NCI-H1930 (cell line): ENCODE data around the gene NUP37.
A peak's percentile ranks its signal among the peaks of the same experiment; 100 is the strongest.
"Not testable (repeated sequence)": the region's sequence is repeated elsewhere in the genome, so short reads cannot be mapped to it uniquely, and the experiment has no call there.

ENCODE experiments used
- DNase-seq, 2 experiments: peaks; one replicate each; lab custom pipeline; 2025; lab: John Stamatoyannopoulos, UW

Gene NUP37, protein sequence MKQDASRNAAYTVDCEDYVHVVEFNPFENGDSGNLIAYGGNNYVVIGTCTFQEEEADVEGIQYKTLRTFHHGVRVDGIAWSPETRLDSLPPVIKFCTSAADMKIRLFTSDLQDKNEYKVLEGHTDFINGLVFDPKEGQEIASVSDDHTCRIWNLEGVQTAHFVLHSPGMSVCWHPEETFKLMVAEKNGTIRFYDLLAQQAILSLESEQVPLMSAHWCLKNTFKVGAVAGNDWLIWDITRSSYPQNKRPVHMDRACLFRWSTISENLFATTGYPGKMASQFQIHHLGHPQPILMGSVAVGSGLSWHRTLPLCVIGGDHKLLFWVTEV

DNA sequence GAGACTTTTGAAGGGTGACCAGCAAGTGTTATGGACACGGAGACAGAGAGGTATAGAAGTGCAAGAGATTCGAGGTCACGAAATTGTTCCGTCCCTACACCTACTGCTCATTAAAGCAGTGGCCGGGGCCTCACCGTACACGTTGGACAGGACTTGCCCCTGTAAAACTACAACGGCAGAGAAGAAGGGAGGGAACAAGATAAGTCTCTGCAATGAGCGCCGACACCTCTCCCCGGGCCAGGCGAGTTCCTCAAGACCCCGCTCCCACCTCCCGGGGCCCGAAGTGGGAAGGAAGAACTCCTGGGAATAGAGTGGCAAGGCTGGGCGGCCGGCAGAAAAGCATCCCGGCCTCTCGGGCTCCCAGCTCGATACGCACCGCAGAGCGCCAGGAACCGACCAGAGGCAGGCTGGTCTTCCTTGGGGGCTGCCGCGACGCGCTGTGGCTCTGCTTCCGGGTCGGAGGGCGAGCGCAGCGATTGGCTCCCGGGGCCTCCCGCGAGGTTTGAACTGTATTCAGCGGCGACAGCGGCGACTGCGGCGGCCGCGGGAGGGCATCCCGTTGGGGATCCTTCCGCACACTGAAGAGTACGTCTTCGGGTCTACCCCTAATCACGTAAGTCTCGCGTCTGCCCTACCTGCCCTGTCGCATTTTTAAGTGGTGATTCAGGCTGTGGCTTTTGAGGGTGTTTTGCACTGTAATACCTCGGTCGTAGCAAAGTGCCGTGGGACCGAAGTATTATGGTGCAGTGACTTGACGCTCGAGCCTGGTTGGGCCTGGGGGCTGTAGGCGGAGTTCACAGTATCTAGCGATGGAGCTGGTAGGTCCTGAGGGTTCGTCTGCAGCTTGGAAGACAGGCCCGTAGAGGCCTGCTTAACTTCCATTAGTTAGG, at the start of gene NUP37, which contains the start of gene PARPBP:
Gene NUP37, minus strand, starts transcription at position 441 of the 890 bp plus-strand sequence. CDS start 1,596 bp downstream, outside the sequence.
Gene PARPBP, plus strand, starts transcription at position 510 of the 890 bp plus-strand sequence. CDS start 3,706 bp downstream, outside the sequence.
- DNase-seq, result peak; percentile 74 to 82

DNA sequence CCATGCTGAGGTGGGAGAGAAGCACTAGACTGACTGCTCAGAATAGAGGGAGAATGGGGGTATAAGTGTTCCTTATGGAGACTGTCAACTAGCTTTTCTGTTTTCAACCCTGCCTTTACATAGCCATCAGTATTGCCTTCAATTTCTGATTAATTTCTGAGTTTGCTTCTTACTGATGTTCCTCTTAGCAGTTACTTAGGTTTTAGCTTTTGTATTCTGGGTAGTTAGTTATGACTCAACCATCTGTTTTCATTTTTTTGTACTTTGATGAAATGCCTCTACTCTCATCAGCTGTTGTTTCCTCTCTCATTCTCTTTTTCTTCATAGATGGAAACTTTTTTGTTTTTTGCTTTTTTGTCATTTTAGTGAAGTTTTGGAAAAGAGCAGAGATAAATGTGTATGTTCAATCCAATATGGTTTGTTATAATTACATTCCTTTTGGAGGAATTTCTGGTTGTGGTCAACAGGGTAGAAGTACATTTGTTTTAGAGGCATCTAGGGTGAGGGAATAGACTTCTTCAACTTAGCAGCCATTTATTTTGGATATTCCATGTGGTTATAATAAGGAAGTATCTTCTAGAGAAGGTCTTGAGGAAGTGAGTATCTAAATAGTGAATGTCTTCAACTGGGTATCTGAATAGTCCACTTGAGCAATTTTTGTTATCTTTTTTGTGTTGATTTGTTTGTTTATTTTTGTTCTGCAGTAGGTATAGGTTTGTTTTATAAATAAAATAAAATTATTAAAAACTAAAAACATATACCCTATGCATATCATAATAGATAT, 48.1 kb upstream of the NUP37 start:
- no peak for DNase-seq

DNA sequence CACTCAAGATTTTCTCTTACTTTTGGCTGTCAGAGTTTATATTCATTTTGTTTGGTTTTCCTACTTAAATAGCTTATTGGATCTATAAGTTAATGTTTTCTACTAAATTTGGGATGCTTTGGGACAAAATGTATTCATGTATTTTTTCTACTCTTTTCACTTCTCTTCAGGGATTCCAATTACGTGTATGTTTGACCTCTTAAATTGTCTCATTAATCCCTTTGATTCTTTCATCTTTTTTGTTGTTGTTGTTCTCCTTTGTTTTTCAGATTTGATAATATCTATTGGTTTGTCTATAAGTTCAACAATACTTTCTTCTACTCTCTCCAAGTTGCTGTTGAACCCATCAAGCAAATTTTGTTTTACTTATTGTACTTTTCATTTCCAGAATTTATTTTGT, 43.5 kb upstream of the NUP37 start:
- DNase-seq, result no peak

DNA sequence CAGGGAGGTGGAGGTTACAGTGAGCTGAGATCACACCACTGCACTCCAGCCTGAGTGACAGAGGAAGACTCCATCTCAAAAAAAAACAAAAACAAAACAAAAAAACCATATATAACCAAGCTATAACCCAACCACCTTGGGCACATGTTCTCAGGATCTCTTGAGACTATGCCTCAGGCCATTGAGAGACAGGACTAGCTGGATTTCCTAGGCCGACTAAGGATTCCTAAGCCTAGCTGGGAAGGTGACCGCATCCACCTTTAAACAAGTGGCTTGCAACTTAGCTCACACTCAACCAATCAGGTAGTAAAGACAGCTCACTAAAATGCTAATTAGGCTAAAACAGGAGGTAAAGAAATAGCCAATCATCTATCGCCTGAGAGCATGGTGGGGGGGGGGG, 35.3 kb upstream of the NUP37 start:
- not testable (repeated sequence) for DNase-seq

DNA sequence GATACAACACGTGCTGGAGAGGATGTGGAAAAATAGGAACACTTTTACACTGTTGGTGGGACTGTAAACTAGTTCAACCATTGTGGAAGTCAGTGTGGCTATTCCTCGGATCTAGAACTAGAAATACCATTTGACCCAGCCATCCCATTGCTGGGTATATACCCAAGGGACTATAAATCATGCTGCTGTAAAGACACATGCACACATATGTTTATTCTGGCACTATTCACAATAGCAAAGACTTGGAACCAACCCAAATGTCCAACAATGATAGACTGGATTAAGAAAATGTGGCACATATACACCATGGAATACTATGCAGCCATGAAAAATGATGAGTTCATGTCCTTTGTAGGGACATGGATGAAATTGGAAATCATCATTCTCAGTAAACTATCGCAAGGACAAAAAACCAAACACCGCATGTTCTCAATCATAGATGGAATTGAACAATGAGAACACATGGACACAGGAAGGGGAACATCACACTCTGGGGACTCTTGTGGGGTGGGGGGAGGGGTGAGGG, 27.2 kb upstream of the NUP37 start:
- not testable (repeated sequence) for DNase-seq

DNA sequence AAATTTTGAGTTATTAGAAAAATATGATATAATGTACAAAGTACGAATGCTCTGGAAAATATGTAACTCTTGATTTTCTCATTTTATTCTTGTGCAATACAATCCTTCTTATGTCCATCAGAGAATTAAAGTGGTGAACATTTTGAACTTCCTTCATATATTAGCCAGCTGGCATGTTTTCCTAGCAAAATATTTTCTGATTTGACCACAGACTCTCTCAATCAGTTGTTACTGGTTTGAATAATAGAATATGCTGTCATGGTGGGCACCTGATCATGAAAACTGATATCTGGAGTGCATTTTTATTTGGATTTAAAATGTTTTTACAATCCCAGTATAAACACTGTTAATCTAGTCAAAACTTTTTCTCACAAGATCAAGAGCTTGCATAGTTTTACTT, 24.3 kb upstream of the NUP37 start:
- no peak for DNase-seq

DNA sequence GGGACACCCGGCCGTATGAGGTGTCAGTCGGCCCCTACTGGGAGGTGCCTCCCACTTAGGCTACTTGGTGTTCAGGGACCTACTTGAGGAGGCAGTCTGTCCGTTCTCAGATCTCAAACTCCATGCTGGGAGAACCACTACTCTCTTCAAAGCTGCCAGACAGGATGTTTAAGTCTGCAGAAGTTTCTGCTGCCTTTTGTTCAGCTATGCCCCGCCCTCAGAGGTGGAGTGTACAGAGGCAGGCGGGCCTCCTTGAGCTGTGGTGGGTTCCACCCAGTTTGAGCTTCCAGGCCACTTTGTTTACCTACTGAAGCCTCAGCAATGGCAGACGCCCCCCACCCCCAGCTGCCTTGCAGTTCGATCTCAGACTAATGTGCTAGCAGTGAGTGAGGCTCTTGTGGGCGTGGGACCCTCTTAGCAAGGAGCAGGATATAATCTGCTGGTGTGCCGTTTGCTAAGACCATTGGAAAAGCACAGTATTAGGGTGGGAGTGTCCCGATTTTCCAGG, 23.0 kb upstream of the NUP37 start:
- DNase-seq, result not testable (repeated sequence)

DNA sequence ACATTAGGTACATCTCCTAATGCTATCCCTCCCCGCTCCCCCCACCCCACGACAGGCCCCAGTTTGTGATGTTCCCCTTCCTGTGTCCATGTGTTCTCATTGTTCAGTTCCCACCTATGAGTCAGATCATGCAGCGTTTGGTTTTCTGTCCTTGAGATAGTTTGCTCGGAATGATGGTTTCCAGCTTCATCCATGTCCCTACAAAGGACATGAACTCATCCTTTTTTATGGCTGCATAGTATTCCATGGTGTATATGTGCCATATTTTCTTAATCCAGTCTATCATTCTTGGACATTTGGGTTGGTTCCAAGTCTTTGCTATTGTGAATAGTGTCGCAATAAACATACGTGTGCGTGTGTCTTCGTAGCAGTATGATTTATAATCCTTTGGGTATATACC, 17.7 kb upstream of the NUP37 start:
- not testable (repeated sequence) for DNase-seq

DNA sequence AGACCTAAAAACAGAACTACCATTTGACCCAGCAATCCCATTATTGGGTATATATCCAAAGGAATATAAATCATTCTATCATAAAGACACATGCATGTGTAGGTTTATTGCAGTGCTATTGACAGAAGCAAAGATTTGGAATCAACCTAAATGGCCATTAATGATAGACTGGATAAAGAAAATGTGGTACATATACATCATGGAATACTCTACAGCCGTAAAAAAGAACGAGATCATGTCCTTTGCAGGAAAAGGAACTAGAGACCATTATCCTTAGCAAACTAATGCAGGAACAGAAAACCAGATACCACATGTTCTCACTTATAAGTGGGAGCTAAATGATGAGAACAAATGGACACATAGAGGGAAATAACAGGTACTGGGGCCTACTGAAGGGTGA, 11.5 kb upstream of the NUP37 start:
- not testable (repeated sequence) for DNase-seq

DNA sequence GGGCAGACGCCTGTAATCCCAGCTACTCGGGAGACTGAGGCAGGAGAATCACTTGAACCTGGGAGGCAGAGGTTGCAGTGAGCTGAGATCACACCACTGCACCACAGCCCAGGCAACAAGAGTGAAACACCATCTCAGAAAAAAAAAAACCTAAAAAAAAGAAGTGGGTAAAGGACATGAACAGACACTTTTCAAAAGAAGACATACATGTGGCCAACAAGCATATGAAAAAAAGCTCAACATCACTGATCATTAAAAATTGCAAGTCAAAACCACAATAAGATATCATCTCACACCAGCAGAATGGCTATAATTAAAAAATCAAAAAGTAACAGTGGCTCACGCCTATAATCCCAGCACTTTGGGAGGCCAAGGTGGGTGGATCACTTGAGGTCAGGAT, 10.8 kb upstream of the NUP37 start:
- DNase-seq, result not testable (repeated sequence)

DNA sequence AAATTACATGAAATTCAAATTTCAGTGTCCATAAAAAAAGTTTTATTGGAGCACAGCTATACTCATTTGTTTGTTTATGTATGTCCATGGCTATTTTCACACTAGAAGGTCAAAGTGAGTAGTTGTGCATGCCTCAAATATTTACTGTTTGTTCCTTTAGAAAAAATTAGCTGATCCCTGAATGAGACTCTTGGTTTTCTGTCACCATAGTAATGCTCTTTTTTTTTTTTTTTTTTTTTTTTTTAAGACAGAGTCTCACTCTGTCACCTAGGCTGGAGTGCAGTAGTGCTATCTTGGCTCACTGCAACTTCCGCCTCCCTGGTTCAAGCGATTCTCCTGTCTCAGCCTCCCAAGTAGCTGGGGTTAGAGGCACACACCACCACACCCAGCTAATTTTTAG, 1.4 kb upstream of the NUP37 start:
- not testable (repeated sequence) for DNase-seq

DNA sequence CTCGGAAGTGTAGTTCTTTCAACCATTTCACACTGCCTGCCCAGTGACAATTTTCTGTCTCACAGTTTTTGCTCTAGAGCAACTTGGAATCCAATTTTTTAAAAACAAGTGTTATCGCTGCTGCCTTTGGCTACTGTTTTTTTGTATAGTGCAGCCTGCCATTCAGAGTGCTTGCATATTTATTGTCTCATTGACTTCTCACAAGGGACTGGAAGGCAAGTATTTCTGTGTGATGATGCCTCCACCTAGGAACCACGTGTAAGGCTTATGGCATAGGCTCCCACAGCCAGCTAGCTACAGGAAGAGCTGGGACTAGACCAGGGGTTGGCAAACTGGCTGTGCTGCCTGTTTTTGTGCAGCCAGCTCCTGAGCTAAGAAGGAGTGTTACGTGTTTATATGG, 972 bp upstream of the NUP37 start:
- no peak for DNase-seq

DNA sequence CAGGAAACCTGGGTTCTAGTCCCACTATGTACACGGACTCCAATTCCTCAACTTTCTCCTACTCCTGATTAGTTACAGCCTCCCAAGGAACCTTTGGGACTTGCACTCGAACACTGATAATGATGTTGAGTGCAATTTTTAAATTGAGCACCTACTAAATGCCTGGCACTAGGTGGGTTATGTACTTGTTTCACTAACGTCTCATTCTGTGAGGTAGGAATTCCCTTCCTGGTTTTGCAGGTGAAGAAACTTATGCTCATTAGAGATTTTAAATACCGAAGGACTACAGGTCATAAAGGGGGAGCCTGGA, 605 bp upstream of the NUP37 start:
- no peak for DNase-seq

DNA sequence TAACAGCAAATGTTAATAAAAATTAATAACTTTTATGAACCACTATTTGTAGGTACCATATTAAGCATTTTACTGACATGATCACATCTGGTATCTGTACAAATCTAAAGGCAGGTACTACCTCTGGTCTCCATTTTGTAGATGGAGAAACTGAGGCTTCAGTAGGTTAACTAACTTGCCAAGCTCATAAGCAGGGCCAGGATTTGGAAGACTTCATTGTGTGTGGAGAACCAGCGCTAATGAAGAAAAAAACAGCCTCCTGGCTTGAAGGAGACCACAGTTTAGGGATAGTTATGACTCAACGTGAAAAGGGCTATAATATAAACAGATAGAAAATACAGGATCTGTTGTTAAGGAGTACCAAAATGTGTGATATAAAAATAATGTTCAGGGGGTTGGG, 1.0 kb downstream of the NUP37 start:
- DNase-seq, result no peak

DNA sequence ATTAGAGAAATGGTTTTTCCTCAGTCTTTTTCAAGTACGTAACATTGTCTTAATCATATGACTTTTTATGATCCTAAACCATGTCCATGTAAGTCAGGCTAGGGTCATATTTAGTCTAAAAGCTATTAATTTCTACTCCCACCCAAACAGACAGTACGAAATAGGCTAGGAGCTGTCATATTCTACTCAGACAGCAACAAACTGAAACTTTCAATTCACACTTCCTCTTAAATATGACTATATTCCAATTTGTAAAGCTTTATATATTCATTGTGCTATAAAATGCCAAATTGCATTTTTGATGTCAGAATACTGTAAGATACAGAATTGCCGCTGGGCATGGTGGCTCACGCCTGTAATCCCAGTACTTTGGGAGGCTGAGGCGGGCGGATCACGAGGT, 3.5 kb downstream of the NUP37 start:
- DNase-seq, result no peak

DNA sequence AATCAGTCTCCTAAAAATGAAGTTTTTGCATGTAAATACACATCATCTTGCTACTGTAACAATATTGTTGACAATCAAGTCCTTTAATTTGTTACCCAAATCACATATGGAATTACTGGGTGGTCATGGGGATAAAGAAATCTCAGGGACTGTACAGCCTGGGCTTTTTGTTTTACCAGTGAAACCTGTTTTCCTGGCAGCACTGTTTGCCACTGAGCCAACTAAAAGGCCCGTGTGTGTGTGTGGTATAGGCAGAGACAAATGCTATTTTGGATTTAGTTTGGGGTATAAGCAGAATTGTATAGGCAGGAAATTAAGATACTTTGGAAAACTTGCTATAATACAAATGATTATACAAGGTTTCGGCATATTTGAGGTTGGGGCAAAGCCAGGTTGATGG, 5.7 kb downstream of the NUP37 start:
- no peak for DNase-seq

DNA sequence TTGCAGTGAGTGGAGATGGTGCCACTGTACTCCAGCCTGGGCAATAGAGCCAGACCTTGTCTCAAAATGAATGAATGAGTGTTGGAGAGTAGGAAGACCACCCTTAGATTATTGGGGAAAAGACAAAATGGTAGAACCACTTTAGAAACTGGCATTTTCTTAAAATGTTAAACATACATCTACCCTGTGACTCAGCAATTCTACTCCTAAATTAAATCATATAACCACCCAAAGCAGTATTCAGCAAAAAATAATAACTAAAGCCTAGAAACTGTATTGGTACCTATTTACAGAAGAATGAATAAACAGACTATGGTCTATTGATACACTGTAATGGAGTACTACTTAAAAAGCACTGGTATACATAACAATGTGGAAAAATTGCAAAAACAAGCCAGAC, 9.1 kb downstream of the NUP37 start:
- DNase-seq, result no peak

DNA sequence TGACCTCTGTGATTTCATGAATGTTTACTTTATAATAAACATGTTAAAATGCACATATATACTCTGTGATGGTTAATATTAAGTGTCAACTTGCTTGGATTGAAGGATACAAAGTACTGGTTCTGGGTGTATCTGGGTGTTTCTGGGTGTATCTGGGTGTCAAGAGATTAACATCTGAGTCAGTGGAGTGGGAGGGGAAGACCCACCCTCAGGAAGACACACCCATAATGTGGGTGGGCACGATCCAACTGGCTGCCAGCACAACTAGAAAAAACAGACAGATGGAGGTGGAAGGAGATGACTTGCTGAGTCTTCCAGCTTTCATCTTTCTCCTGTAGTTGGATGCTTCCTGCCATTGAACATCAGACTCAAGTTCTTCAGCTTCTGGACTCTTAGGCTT, 11.9 kb downstream of the NUP37 start:
- DNase-seq, result no peak

DNA sequence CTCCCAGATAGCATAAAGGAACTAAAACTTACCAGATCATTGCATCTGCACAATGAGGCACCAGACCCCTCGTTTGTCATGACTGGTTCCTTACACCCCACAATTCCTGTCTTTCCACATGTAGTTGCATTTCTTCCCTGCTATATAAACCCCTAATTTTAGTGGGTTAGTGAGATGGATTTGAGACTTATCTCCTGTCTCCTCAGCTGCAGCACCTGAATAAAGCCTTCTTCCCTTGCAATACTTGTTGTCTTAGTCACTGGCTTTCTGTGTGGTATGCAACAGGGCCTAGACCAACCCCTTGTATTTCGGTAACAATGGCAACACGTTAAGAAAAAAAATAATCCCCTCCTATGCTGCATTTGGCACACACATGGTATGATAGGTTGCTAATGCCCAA, 13.0 kb downstream of the NUP37 start:
- no peak for DNase-seq

DNA sequence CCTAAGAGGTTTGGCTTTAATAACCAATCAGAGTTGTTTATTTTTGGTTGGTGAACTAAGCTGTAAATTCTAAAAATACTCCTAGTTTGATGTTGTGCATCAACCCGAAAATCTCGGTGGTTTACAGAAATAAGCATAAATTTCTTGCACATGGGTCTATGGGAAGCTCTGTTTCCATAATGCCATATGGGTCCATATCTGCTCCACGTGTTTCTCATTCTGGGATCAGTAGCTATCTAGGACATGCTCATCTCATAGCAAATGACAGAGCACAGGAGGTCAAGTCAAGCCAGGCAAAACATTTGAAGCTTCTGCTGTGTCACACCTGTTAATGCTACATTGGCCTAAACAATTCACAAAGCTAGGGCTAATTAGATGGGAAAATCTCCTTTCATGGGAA, 23.1 kb downstream of the NUP37 start:
- peak; percentile 9 to 38 for DNase-seq

DNA sequence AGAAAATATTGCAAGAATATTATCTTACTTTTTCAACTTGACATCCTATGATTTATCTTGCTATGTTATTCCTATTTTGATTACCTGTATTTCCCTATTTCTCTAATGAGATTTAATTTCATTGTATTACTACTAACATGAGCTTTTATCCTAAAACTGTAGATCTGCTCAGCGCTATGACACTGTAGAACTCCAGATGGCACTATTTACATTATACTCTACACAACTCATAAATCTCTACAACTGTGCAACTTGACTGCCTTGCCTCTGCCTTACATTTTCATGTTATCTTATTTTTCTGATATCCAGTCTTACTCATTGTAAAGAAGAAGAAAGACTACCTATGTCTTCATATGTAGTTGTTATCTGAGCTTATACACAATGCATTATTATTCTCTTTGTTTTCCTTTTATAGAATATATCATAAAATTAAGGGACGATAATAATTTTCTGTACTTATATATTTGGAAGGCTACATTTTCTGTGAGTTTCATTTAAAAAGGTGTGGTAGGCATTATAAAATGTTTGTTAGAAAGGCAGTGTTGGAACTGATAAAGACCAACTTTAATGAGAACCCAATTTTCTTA, 24.1 kb downstream of the NUP37 start:
- no peak for DNase-seq

DNA sequence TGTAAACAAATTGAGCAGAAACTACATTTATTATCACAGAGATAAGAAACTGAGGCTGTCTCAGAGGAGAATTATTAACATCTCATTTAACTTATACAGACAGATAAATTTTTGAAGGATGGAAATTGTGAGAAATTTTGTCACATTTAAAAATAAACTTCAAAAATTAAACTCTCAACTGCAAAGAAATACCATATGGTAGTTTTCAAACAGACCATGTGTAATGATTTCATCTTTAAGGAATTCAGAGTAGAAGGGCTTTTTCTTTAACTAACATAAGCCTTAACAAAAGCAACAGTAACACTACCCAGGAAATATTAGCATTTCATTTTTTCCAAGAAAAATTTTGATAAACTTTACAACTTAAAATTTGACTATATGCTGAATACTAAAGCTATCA, 26.6 kb downstream of the NUP37 start:
- DNase-seq, result no peak
